HepG2 (cell line): Measurements from ENCODE around the gene MBOAT7. TPM values are rescaled to one million over a fixed set of nuclear protein-coding genes. Genes with fewer than 3 reads are reported as not detected.

Source experiments
- FOXO1 ChIP-seq: sonication (generic); formaldehyde crosslinking; IDR thresholded peaks from 2 replicates; pipeline ENCODE4 v1.4.0; 2020; ENCODE audit warnings: missing genetic modification reagents
- FOXO4 ChIP-seq: sonication (generic); formaldehyde crosslinking; conservative IDR thresholded peaks from 2 replicates; pipeline ENCODE4 v1.8.1; 2023; ENCODE audit warnings: missing genetic modification reagents
- GMEB1 ChIP-seq: sonication (generic); formaldehyde crosslinking; IDR thresholded peaks from 2 replicates; pipeline ENCODE4 v1.5.1; 2020; ENCODE audit warnings: missing genetic modification reagents, mild to moderate bottlenecking, borderline replicate concordance
- GTF3A ChIP-seq: sonication (generic); formaldehyde crosslinking; conservative IDR thresholded peaks from 2 replicates; pipeline ENCODE4 v1.4.0; 2020; ENCODE audit warnings: mild to moderate bottlenecking, missing genetic modification reagents
- HNF1B ChIP-seq: sonication (generic); formaldehyde crosslinking; IDR thresholded peaks from 2 replicates; pipeline ENCODE4 v1.5.1; 2020; ENCODE audit warnings: mild to moderate bottlenecking, moderate library complexity, missing genetic modification reagents
- KDM5B ChIP-seq: sonication (generic); formaldehyde crosslinking; IDR thresholded peaks from 2 replicates; pipeline ENCODE4 v1.4.0; 2020; ENCODE audit warnings: missing genetic modification reagents, mild to moderate bottlenecking, borderline replicate concordance
- PHF8 ChIP-seq: sonication (generic); formaldehyde crosslinking; IDR thresholded peaks from 2 replicates; pipeline ENCODE4 v1.5.0; 2020; ENCODE audit warnings: missing genetic modification reagents
- SP4 ChIP-seq: sonication (generic); formaldehyde crosslinking; IDR thresholded peaks from 2 replicates; pipeline ENCODE4 v1.8.1; 2023; ENCODE audit warnings: mild to moderate bottlenecking, missing genetic modification reagents
- ZBTB40 ChIP-seq, 2 experiments: fragments of 450-650 bp in 1 of 2; sonication (generic) in 1 of 2; formaldehyde crosslinking in 1 of 2; IDR thresholded peaks; 2 replicates each; pipeline versions ENCODE4 v1.6.1 to v1.8.0; 2016 to 2022; ENCODE audit warnings: antibody characterized with exemption in 1 of 2, mild to moderate bottlenecking in 1 of 2, missing genetic modification reagents in 1 of 2
- ZNF224 ChIP-seq: sonication (generic); formaldehyde crosslinking; IDR thresholded peaks from 2 replicates; pipeline ENCODE4 v1.5.0; 2020; ENCODE audit warnings: mild to moderate bottlenecking, missing genetic modification reagents
- ZNF451 ChIP-seq: sonication (generic); formaldehyde crosslinking; IDR thresholded peaks from 2 replicates; pipeline ENCODE4 v1.5.0; 2020; ENCODE audit warnings: mild to moderate bottlenecking, missing genetic modification reagents
- ZNF598 ChIP-seq: sonication (generic); formaldehyde crosslinking; IDR thresholded peaks from 2 replicates; pipeline ENCODE4 v1.5.1; 2020; ENCODE audit warnings: mild to moderate bottlenecking, missing genetic modification reagents, borderline replicate concordance
- ZNF780A ChIP-seq: sonication (generic); formaldehyde crosslinking; IDR thresholded peaks from 2 replicates; pipeline ENCODE4 v1.8.0; 2022; ENCODE audit warnings: mild to moderate bottlenecking, missing genetic modification reagents, moderate library complexity
- ZSCAN29 ChIP-seq: sonication (generic); formaldehyde crosslinking; conservative IDR thresholded peaks from 2 replicates; pipeline ENCODE4 v1.4.0; 2020; ENCODE audit warnings: mild to moderate bottlenecking, missing genetic modification reagents
- polyA plus RNA-seq, 8 experiments: library from polyadenylated mRNA; depleted of rRNA in 3 of 8; stranded (reverse) in 7 of 8; unstranded in 1 of 8; fragments of >200 nt; fragmentation: Illumina TruSeq in 4 of 8; extraction: Trizol in 4 of 8; gene quantifications; 2 replicates each; pipeline versions ENCODE4 v1.2.1 to v1.2.3, GENCODE V29; 2011 to 2016; ENCODE audit warnings: low read depth in 4 of 8, missing spikeins in 1 of 8, mixed read lengths in 1 of 8; ENCODE audit not compliant: insufficient read depth in 1 of 8
- total RNA-seq, 5 experiments: library from RNA; depleted of rRNA; stranded (reverse); fragments of >200 nt; fragmentation: Illumina TruSeq; extraction: Trizol; gene quantifications; 2 replicates each; pipeline ENCODE4 v1.2.3, GENCODE V29; 2016; ENCODE audit warnings: low read depth in 1 of 5

Gene MBOAT7
- total and polyA plus RNA-seq, 2 of the 13 experiments (the other 11 are each of a cell fraction or from before 2014, with no cell fraction given) = 22.2 to 25.5 TPM

GRCh38 chr19:54231077-54231931 lies 41.9 kb upstream of the MBOAT7 start (continued):
- TF ChIP-seq ZBTB40 (IDR thresholded peaks at IDR 0.05) = no peak
- TF ChIP-seq ZBTB40 (CRISPR knock-in tag; IDR thresholded peaks at IDR 0.05) = peak; percentile 55
- TF ChIP-seq SP4 (CRISPR knock-in tag) = no peak
- TF ChIP-seq ZNF780A (CRISPR knock-in tag) = peak; percentile 57; the same call in 1 of the 2 replicates
- peak; percentile 46; the same call in 1 of the 2 replicates for TF ChIP-seq GMEB1
- peak; percentile 59; the same call in 1 of the 2 replicates for TF ChIP-seq FOXO1
- TF ChIP-seq HNF1B (CRISPR knock-in tag) = peak; percentile 52; the same call in 1 of the 2 replicates
- no peak for TF ChIP-seq FOXO4
- TF ChIP-seq GTF3A (CRISPR knock-in tag) = no peak
- TF ChIP-seq KDM5B (CRISPR knock-in tag) = peak; percentile 78
- TF ChIP-seq ZNF224 (CRISPR knock-in tag) = 0 out of 2 replicates have a peak, but pooled peaks have one; percentile 77
- TF ChIP-seq ZNF451 (CRISPR knock-in tag) = no peak
- no peak for TF ChIP-seq ZSCAN29 (CRISPR knock-in tag)
- no peak for TF ChIP-seq PHF8 (CRISPR knock-in tag)
- TF ChIP-seq ZNF598 (CRISPR knock-in tag) = peak; percentile 70; the same call in 1 of the 2 replicates
